Astrocyte (in vitro differentiated cells and primary cell): ENCODE data around the gene SCUBE1.

ENCODE experiments used
- EZH2 ChIP-seq: IDR thresholded peaks from 2 replicates; pipeline ENCODE4 v1.6.1; 2012; ENCODE audit warnings: mild to moderate bottlenecking, low read length, inconsistent platforms; ENCODE audit not compliant: insufficient read depth
- TF ChIP-seq, protein P1 (sequence below): IDR thresholded peaks from 2 replicates; pipeline ENCODE4 v1.5.1; 2011; ENCODE audit warnings: low read depth, mild to moderate bottlenecking, inconsistent platforms, low read length, moderate library complexity; ENCODE audit not compliant: insufficient read depth

DNA sequence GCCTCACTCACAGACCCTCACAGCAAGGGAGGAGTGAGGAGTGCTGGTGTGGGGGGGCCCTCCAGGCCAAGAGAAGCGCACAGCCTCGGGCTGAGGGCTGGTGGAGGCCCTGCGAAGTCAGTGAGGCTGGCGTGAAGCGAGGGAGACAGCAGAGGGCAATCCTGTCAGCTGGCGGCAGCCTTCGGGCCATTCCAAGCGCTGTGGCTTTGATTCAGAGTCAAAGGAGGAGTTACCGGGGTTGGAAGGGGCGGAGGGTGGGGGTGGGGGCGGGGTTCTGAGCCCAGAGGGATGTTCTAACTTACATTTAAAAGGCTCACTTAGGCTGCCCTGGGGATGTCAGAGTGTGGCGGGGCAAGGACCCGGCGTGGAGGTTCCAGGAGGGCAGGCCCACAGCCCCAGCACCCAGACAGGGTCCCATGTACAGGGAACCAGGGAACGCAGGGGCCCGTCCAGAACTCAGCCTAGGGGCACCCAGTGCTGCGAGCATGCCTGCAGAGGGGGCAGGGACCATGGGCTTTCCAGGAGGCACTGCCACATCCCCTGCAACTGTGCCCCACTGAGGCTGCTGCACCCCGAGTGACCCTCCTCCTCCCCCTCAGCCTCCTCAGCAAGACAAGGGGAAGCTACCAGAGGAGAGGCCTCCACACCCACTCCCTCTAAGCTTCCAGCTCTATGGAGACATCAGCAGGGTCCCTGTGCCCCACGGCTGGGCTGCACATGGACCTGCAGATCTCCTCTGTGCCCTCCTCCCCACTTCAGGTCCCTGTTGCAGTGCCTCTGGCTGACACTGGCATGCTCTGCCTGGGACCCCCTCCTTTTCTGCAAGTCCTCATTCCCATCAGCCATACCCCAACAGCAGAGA lies 116.6 kb downstream of the SCUBE1 start:
- TF ChIP-seq EZH2 = no peak
- TF ChIP-seq, protein P1, sequence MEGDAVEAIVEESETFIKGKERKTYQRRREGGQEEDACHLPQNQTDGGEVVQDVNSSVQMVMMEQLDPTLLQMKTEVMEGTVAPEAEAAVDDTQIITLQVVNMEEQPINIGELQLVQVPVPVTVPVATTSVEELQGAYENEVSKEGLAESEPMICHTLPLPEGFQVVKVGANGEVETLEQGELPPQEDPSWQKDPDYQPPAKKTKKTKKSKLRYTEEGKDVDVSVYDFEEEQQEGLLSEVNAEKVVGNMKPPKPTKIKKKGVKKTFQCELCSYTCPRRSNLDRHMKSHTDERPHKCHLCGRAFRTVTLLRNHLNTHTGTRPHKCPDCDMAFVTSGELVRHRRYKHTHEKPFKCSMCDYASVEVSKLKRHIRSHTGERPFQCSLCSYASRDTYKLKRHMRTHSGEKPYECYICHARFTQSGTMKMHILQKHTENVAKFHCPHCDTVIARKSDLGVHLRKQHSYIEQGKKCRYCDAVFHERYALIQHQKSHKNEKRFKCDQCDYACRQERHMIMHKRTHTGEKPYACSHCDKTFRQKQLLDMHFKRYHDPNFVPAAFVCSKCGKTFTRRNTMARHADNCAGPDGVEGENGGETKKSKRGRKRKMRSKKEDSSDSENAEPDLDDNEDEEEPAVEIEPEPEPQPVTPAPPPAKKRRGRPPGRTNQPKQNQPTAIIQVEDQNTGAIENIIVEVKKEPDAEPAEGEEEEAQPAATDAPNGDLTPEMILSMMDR = no peak
